Stimulated activated CD8-positive, alpha-beta memory T cell treated with anti-CD3 and anti-CD28 coated beads, Interleukin-7, amount 100 ng/mL, for 48 hours (primary cell): ENCODE data around the gene ALOX15.
"Not testable (repeated sequence)": the region's sequence is repeated elsewhere in the genome, so short reads cannot be mapped to it uniquely, and the experiment has no call there.

Source experiments
- DNase-seq, 2 donors: peaks; one replicate each; pipeline ENCODE4 v3.0.0-alpha.2; 2020; ENCODE audit warnings: low read depth in 1 of 2; ENCODE audit errors: extremely low read depth in 1 of 2

Gene ALOX15

GRCh38 chr17:4595685-4596342 lies 45.7 kb downstream of the ALOX15 start:
- not testable (repeated sequence) for DNase-seq

- no peak for DNase-seq
Measured at GRCh38 chr17:4594931-4595684, 46.4 kb downstream of the ALOX15 start.

DNA sequence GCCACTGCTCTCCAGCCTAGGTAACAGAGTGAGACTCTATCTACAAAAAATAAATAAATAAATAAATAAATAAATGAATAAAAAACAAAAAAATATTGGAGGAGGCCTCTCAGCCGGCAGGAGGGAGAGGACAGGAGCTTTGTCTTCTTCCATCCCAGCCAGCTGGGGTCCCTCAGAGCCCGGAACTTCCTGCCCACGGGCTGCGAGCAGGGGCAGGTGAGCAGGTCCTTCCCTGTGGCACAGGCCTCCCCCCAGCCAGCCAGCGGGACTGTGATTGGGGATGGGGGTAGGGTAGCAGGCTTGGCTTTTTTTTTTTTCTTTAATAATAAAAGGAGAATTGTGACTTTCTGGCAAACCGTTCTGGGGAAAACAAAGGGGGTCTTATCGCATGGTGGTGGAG lies 47.1 kb downstream of the ALOX15 start:
- DNase-seq, result no peak

DNA sequence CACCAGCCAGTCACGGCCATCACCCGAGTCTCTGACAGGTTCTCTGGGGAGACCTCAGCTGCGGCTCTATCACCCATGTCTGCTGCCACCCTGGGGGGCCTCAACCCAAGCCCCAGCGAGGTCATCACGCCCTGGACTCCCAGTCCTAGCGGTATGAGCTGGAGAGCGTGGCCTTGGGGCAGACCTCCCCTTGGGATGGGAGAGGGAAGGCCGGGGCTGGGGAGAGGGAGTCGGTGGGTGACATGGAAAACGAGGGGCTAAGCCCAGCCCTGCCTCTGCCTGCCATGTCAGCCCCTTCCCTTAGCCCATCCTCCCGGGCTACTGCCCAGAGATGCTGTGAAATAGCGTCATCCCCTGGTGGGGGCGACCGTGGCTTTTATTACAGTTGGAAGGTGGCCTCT lies 48.5 kb downstream of the ALOX15 start:
- no peak for DNase-seq

DNA sequence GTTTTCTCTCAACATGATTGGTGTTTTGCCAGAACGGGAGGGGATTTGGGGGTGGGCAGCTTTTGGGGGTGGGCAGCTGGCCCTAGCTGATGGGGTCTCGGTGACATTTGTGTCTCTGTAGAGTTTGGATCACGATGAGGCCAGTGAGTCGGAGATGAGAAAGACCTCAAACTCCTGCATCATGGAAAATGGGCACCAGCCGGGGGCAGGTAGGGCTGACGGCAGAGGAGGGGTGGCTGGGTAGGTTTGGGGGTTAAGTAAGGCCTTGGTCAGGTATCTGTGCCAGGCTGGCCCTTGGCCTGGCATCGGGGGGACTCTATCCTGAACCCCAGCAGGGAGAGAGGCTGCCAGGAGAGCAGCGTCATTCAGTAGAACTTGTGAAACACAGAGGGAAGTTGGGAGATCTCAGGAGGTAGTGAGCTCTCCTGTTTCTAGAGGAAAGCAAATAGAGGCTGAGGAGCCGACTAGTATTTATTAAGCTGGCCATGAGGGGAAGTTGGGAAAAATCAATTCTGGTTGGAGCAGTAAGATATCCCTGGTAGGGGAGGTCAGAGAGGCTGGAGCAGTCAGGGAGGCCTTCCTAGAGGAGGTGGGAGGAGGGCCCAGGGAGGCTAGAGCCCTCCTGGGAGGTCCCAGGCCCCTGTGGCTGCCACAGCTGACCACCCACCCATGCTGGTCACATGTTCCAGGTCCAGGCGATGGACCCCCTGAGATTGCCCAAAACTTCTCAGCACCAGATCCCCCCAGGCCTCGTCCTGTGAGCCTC lies 49.1 kb downstream of the ALOX15 start:
- DNase-seq, result no peak

DNA sequence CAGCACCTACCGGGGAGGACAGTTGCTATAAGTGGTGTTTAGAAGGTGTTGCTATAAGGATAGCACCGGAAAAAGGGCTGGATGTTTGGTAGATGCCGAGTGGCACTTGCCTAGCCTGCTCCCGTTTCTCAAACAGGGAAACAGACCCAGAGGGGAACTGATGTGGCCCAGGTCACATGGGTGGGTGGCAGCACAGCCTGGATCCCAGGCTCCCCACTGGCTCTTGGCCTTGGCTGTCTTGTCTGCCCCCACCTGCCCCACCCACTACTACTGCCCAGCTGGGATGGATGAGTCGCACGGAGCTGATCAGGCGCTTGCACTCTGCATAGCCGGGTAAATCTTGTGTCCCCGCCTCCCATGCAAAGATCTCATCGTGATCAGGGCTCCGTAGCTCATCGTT lies 49.9 kb downstream of the ALOX15 start:
- no peak for DNase-seq

GRCh38 chr17:4590981-4591453 lies 50.5 kb downstream of the ALOX15 start:
- DNase-seq, result no peak

DNA sequence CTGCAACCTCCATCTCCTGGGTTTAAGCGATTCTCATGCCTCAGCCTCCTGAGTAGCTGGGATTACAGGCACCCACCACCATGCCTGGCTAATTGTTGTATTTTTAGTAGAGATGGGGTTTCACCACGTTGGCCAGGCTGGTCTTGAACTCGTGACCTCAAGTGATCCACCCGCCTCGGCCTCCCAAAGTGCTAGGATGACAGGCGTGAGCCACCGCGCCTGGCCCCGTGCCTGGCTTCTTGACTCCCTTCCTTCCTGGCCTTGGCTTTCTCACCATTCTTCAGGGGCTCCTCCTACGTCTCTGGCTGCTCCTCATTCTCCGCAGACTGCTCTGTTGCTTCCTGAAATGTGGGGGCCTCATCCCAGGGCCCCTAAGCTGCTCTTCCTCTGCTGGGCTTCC lies 51.4 kb downstream of the ALOX15 start:
- not testable (repeated sequence) for DNase-seq

DNA sequence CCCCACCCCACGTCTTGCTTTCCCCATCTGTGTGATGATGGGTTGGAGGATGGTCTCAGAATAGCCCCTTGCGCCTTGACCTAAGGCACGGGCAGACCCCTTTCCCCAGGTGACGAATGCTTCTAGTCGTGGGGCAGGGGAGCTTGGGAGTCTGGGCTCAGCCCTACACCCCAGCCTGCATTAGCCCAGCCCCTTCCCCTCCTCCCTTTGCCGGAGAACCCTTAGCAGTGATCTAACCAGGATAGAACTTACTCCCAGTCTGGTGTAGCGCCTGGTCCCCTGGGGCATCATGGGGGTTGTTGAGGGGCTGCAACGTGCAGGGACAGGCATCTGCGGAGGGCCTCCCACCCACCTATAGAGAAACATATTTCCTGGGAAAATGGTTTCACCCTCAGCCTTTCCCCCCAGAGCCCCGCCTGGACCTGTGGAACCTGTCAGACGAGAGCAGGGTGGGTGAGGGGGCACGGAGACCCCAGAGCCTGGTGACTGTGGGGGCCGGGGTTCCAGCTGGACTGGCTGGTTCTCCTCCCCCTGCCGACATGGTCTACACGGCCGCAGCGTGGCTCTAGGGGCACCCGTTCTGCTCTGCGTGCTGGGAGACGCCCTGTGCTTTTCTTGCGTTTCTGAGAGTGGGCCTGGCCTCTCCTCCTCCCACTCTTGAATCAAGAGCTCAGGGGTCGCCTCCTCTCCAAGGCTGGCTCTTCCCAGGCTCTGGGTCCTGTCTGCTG lies 52.4 kb downstream of the ALOX15 start:
- no peak for DNase-seq

DNA sequence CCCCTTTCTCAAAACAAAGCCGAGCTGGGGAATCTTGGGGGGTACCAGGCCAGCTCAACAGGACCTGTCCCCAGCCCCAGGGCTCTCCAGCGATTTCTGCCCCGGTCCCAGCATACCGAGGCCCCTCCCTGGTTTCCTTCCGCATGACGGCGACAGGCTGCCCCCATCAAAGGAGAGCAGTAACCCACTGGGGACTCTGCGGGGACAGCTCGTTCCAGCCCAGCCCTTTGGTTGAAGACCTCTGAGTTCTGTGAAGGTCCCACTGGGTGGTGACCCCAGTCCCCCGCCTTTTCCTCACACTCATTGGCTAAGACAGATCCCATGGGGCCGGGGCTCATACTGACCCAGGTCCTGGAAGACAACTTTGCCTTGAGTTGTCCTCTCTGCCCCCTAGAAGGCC lies 53.1 kb downstream of the ALOX15 start:
- no peak for DNase-seq

GRCh38 chr17:4587803-4588202 lies 53.7 kb downstream of the ALOX15 start:
- no peak for DNase-seq

DNA sequence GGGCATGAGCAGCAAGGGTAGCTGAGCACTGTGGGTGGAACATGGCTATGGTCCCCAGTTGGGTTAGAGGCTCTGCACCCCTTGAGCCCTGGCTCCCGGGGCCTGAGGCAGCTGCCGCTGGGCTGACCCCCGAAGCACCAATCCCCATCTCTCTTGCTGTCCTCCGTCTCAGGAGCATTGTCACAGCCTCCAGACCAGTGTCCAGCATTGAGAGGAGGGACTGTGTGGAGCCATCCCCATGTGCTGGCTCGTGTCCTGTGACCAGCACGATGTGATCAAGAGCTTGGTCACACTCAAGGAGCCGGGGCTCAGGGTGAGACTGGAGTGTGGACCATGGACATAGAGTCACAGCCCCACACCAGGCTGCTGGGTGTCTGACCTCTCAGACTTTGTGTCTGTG lies 54.3 kb downstream of the ALOX15 start:
- DNase-seq, result no peak

DNA sequence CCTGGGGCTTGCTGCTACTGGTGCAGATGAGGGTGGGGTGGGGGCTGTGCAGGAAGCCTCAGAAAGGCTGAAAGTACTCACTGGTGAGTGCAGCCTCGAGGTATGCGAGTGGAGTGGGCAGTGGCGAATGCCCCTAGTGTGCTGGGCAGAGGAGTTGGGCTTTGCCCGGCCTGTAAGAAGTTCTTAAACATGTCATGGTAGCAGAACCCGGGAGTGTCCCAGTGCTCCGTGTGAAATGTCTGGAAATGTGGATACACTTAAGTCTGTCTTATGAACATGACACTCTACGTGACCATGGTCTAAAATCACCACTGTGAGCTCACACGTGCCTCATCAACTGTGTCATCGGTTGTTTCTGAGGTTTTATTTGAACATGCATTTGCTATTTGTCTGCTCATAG lies 55.4 kb downstream of the ALOX15 start:
- no peak for DNase-seq

DNA sequence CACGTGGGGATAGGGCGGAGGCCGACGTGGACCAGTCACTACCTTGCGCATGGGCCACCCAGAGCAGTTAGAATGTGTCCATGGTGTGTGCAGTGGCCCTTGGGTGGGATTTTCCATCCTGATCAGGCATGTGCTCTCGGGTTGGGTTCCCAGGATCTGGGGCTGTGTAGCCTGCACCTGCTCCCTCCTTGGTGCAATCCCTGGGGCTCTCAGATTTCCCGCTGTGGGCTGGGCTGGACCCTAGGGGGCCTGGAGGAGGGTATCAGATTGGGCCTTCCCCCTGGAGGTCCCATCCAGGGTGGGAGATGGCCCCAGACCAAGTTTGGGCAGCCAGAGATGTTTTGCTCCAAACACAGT lies 55.9 kb downstream of the ALOX15 start:
- no peak for DNase-seq

- DNase-seq, result no peak
Measured at GRCh38 chr17:4584917-4585637, 56.4 kb downstream of the ALOX15 start.

GRCh38 chr17:4584101-4584916 lies 57.2 kb downstream of the ALOX15 start, which contains the start of gene SMTNL2:
SMTNL2 (plus strand) TSS chr17:4584529; CDS start chr17:4584606, 77 bp downstream.
- DNase-seq, result no peak

DNA sequence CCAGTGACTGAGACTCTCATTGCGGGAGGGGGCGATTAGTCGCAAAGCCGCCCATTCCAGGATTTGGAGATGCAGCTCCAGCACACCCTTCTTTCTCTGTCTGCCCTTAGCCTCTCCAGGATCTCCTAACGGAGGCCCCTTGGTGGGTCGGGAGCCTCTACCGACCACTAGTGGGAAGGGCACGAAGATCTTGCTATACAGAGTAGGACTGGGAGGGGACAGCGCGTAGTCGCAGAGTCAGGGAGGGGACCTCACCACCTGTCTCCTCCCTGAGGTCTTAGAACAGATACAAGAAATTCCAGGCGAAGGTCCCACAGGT lies 57.7 kb downstream of the ALOX15 start:
- no peak for DNase-seq

- DNase-seq, result no peak
Measured at GRCh38 chr17:4583206-4583605, 58.3 kb downstream of the ALOX15 start.

- DNase-seq, result no peak
Measured at GRCh38 chr17:4582691-4583090, 58.8 kb downstream of the ALOX15 start.

DNA sequence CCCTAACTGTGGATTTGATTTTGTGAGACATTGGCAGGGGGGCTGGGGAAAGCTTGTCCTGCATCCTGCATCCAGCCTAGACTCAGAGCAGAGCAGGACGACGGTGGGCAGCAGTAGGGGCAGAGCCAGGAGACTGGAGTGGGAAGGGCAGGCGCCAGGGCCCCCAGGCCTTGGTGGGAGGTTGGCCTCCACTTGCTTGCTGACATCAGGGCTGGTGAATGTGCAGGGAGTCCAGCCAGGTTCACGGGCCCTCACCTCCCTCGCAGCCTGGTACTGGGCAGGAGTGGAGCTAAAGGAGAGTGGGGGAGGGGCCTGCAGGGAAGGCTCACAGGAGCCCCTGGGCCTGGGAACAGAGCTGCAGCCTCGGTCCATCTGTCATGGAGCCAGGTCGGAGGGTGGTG lies 59.4 kb downstream of the ALOX15 start:
- DNase-seq, result no peak
